Activated T-helper 9 cell treated with anti-CD3 and anti-CD28 coated beads, Interleukin-2, amount 50 U/mL, for 16 hours (primary cell): ENCODE data around the gene ANKRD34C.
"Not testable (repeated sequence)": the region's sequence is repeated elsewhere in the genome, so short reads cannot be mapped to it uniquely, and the experiment has no call there.

ENCODE experiments used
- DNase-seq: peaks from one replicate; pipeline ENCODE4 v3.0.0-alpha.2; 2020; ENCODE audit warnings: low read depth

The ANKRD34C gene

GRCh38 chr15:79311901-79312553, 29.5 kb downstream of the ANKRD34C start:
- no peak for DNase-seq

- DNase-seq, result no peak
These were observed 31.7 kb downstream of the ANKRD34C start for GRCh38 chr15:79314186-79314585.

GRCh38 chr15:79314811-79315210, 32.3 kb downstream of the ANKRD34C start:
- no peak for DNase-seq

- no peak for DNase-seq
These were observed 33.3 kb downstream of the ANKRD34C start for GRCh38 chr15:79315623-79316328.

- DNase-seq, result no peak
These were observed 34.3 kb downstream of the ANKRD34C start for GRCh38 chr15:79316864-79317263.

GRCh38 chr15:79319973-79320372, 37.5 kb downstream of the ANKRD34C start:
- DNase-seq, result not testable (repeated sequence)

- DNase-seq, result no peak
These were observed 39.4 kb downstream of the ANKRD34C start for GRCh38 chr15:79321876-79322275.

GRCh38 chr15:79322306-79322705, 39.8 kb downstream of the ANKRD34C start:
- no peak for DNase-seq

- no peak for DNase-seq
These were observed 40.4 kb downstream of the ANKRD34C start for GRCh38 chr15:79322945-79323344.

GRCh38 chr15:79329171-79329611, 46.7 kb downstream of the ANKRD34C start:
- no peak for DNase-seq
